ENCODE measurements around the gene GRHPR.
"Not testable (repeated sequence)": the region's sequence is repeated elsewhere in the genome, so short reads cannot be mapped to it uniquely, and the experiment has no call there.

Gene GRHPR

DNA sequence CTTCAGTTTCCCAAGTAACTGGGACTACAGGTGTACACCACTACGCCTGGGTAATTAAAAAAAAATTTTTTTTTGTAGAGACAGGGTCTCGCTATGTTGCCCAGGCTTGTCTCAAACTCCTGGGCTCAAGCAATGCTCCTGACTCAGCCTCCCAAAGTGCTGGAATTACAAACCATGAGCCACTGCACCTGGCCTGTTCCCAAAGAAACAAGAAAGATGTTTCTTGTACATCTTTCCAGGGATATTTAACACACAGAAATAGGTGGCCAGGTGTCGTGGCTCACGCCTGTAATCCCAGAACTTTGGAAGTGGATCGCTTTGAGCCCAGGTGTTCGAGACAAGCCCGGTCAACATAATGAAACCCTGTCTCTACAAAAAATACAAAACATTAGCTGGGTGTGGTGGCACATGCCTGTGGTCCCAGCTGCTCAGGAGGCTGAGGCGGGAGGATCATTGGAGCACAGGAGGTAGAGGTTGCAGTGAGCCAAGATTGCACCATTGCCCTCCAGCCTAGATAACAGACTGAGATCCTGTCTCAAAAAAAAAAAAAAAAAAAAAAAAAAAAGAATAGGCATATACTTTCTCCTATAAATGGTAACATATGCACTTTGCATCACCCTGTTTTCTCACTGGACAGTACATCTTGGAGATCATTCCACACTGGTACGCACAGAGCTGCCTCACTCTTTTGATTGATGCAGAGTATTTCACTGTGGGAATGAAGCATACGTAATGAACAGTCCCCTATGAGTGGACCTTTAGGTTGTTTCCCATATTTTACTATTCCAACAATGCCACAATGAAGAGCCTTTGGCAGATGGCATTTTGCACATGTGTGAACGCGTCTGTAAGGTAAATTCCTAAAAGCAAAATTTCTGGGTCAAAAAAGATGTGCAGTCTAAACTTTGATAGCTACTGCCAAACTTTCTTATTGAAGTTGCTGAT is 2.0 kb upstream of the GRHPR start:
- in situ Hi-C loops (cut with HindIII; ENCODE audit: low sequenced_read_pairs), result no loop called here

DNA sequence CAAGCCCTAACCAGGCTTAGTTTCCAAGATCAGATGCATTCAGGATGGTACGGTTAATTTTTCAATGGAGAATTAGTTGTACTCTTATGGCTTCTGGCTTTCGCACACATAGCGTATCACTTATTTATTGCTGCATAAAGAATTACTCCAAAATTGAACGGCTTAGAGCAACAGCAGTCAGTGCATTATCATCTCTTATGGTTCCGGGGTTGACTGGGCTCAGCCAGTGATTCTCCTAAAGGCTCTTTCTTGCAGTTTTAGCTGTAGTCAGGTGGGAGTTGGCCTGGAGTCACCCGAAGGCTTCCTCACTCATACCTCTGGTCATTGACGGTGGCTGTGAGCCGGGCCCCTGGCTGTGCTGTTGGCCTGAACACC is 595 bp upstream of the GRHPR start:
- in situ Hi-C loops (cut with HindIII; ENCODE audit: low sequenced_read_pairs), result no loop called here

- in situ Hi-C loops (cut with HindIII; ENCODE audit: low sequenced_read_pairs), result no loop called here
These were observed 1.0 kb downstream of the GRHPR start for GRCh38 chr9:37423508-37423907.

DNA sequence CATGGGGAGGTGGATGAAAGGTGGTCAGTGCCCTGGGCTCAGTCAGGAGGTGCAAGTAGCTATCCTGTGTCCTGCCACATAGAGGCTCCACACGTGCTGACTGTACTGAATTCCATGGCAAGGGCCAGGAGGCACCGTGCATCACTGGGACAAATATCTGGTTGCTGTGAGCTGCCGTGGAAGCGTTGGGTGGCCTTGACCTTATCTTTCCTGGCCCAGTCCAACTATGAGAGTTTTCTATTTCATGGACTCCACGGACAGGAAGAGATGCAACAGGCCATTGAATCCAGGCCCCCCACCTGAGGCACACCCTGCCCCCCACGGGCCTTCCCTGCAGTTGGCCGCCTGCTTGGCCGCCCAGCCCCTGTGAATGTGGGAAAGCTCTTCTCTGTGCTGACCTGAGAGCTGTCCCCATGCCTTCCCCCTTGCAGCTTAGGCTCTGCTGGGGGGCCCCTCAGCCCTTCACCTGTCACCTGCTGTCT is 1.7 kb downstream of the GRHPR start:
- in situ Hi-C loops (cut with HindIII; ENCODE audit: low sequenced_read_pairs), result no loop called here

- in situ Hi-C loops (cut with HindIII; ENCODE audit: low sequenced_read_pairs), result no loop called here
These were observed 2.3 kb downstream of the GRHPR start for GRCh38 chr9:37424686-37425297.

DNA sequence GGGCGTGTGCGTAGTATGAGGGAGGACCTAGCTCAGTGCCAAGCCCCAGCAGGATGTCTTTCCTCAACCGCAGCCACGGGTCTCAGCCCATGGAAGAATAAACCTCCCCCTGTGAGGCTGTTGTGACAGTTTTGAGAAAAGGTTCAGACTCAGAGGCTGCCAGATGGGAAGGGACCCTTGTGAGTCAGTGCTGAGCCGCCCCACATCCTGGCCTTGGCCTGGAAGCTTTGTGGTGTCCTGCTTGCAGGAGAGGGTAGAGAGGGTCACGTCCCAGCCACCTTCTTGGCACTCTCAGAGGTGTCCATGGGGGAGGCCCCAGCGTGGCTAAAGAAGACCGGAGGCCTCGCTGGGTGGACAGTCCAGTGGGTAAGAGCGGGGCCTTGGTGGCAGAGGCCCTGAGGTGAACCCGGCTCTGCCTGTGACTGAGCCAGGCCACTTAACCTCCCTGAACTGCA is 2.8 kb downstream of the GRHPR start:
- in situ Hi-C loops (cut with HindIII; ENCODE audit: low sequenced_read_pairs), result no loop called here

GRCh38 chr9:37426431-37426830 is 3.9 kb downstream of the GRHPR start:
- in situ Hi-C loops (cut with HindIII; ENCODE audit: low sequenced_read_pairs), result not testable (repeated sequence)

GRCh38 chr9:37426846-37427245 is 4.3 kb downstream of the GRHPR start:
- in situ Hi-C loops (cut with HindIII; ENCODE audit: low sequenced_read_pairs), result no loop called here

DNA sequence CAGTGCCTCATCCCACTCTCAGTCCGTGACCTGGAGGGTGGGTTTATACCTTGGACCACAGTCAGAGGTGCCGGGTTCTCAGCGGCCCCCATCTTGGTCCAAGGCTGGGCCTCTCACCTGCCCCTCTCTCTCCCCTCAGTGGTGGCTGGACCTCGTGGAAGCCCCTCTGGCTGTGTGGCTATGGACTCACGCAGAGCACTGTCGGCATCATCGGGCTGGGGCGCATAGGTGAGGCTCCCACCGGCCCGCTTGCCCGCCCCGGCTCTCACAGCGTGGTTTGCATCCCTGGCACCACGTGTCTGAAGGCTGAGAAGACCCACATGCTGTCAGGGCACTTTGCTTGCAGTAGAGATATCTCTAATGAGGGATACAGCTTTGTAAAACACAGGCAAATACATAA is 5.8 kb downstream of the GRHPR start:
- in situ Hi-C loops (cut with HindIII; ENCODE audit: low sequenced_read_pairs), result no loop called here

DNA sequence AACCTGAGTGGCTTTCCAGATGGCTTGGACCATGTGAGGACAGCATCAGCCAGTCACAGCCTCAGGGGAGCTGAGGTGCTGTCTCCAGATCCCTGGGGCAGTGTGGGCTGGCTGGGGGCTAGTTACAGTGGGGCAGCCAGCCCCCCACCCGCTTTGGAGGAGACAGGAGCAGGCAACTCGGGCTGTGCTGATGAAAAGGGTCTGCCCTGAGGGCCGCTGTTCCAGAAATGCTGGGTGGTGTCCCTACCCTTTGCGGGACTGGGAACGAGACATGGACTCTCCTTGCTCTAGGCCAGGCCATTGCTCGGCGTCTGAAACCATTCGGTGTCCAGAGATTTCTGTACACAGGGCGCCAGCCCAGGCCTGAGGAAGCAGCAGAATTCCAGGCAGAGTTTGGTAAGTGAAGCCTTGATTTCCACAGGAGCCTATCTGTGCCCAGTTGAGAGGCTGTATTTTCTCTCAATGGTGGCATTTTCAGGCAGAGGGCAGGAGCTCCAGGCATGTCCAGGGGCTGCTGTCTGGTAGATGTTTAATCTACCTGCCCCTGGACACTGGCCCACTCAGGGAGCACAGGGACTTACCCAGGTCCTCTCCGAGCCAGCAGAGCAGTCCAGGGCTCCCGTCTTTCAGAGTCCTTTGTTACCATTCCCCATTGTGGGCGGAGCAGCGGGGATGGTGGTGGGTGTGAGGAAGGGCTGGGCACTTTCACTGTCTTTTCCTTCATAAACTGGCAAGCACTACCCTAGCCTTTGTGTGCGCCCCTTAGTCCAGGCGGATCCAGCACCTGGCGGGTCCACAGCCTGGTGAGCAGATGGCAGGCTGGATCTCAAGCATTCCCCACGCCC is 7.2 kb downstream of the GRHPR start:
- in situ Hi-C loops (cut with HindIII; ENCODE audit: low sequenced_read_pairs), result no loop called here

DNA sequence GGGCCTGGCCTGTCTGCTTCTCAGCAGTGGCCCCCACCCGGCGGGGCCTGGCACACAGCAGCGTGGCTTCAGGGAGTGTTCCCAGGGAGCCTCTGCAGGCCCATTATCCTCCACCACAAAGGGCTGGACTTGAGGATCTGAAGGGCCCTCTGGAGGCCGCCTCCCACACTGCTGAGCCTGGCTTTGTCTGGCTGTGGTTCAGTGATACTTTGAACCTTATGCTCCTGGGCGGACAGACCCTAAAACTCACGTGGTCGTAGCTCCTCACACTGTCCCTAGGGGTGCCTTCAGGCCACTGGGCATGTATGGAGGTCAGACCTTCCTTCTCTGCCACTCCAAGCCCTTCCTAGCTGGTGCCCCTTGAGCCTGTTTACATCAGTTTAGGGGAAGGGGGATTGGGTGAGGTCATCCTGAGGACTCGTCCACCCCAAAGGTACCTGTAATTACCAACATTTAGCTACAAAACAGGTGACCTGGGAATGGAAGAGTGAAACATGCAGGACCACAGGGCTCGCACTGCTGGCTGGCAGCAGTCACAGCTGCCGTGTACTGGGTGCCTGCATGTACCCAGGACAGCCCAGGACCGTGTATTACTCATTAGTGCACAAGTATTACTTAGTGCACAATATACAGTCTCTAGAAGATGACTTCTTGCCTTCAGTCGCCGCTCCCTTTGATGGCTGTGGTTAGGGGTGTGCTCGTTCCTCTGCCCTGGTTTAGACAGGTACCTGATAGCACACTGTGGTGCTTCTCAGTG is 8.5 kb downstream of the GRHPR start:
- in situ Hi-C loops (cut with HindIII; ENCODE audit: low sequenced_read_pairs), result no loop called here

DNA sequence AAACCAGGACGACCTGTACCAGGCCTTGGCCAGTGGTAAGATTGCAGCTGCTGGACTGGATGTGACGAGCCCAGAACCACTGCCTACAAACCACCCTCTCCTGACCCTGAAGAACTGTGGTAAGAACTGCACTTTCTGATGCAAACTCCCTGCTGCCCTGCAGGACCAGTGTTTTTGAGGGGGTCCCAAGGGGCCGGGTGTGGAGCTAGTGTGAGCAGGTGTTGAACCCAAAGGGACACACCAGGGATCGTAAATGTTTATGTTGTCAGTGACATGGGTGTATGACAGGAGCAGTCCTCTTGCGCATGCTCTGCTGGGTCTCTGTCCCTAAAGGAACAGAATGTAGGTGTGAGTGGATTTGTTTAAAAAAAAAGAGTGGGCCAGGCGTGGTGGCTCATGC is 9.5 kb downstream of the GRHPR start:
- in situ Hi-C loops (cut with HindIII; ENCODE audit: low sequenced_read_pairs), result no loop called here

DNA sequence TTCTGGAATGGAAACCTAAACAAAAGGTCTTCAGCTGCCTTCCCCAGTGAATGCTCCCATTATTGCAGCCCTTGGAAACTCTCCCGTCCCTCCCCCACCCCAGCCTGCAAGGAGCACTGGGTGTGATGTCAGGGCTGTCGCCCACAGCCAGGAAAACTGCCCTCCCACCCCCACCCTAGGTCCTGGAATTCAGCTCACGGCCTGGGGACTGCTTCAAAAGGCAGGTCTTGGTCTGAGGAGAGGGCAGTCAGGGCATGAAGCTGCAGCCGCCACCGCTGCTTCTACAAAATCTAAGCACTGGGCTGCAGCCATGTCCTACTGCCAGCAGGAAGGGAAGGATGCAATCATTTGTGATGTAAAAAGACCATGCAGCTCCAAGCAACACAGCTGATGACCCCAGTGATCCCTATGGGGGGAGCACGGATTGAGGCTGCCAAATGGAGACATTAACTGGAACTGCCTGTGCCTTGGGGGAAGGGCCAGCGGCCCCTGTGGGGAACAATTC is 11.4 kb downstream of the GRHPR start:
- in situ Hi-C loops (cut with HindIII; ENCODE audit: low sequenced_read_pairs), result no loop called here

GRCh38 chr9:37436540-37436939 is 14.0 kb downstream of the GRHPR start:
- in situ Hi-C loops (cut with HindIII; ENCODE audit: low sequenced_read_pairs), result no loop called here

- in situ Hi-C loops (cut with HindIII; ENCODE audit: low sequenced_read_pairs), result no loop called here
These were observed 14.5 kb downstream of the GRHPR start for GRCh38 chr9:37437010-37437409.

DNA sequence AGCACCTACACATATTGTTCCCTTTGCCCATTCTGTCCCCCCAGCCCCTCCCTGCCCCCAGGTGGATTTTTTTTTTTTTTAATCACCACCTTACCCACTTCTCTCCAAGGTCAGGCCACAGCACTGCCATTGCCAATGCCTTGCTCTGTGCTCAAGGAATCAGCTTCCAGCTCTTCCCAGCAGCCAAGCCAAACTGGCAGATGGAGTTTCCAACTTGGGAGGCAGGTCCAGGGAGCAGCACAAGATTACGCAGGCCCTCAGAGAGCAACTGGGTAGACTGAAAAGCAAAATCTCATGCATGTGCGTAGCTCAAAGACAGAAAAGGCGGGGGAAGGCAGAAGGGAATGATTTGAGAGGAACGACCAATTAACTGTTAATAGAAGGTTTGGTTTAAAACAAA is 15.1 kb downstream of the GRHPR start:
- in situ Hi-C loops (cut with HindIII; ENCODE audit: low sequenced_read_pairs), result no loop called here

DNA sequence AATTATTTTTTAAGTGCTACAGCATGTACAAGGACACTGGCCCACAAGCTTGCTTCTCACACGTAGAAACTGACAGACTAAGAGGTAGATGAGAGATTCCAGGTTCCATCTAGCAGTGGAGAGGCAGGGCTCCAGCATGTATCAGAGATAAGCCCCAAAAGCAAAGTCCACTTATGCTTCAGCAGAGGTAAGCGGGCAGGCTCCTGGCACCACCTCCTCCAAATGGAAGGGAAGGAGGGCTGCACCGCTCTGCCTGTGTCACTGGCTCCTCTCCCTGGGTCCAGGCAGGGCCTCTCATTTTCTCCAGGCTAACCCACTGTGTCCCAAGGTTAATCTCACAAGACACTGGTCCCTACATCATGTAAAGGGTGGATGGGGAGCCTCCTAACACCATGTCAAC is 15.9 kb downstream of the GRHPR start:
- in situ Hi-C loops (cut with HindIII; ENCODE audit: low sequenced_read_pairs), result no loop called here

- in situ Hi-C loops (cut with HindIII; ENCODE audit: low sequenced_read_pairs), result no loop called here
These were observed 19.4 kb downstream of the GRHPR start for GRCh38 chr9:37441776-37442370.

- in situ Hi-C loops (cut with HindIII; ENCODE audit: low sequenced_read_pairs), result no loop called here
These were observed 20.1 kb downstream of the GRHPR start for GRCh38 chr9:37442556-37442955.

GRCh38 chr9:37443566-37443965 is 21.1 kb downstream of the GRHPR start:
- in situ Hi-C loops (cut with HindIII; ENCODE audit: low sequenced_read_pairs), result no loop called here

All from DLD1 (cell line).